ENCODE results near the gene ACSL1.

- TF ChIP-seq EP300 (IDR thresholded peaks at IDR 0.05) (no peak), CTCF (IDR thresholded peaks at IDR 0.05) (no peak)
These were observed 31.3 kb downstream of the ACSL1 start for GRCh38 chr4:184794470-184794869.

Data from stomach (tissue), 4 donors.